DND-41 (cell line): Measurements from ENCODE around the gene ZNF462.

Source experiments
- ATAC-seq: fragments of 200-7000 bp; cut with Tn5 transposase; 3 replicates; pipeline ENCODE4 v1.9.1; 2021; ENCODE audit warnings: low read depth; ENCODE audit not compliant: insufficient read depth
- DNase-seq: peaks from one replicate; pipeline ENCODE4 v3.0.0-alpha.2; 2020
- H2AFZ ChIP-seq: 2 replicates; pipeline ENCODE4 v1.6.0; 2012; ENCODE audit warnings: low read depth, low read length
- H3K27ac ChIP-seq: 2 replicates; pipeline ENCODE4 v1.5.1; 2012; ENCODE audit warnings: low read length, inconsistent platforms
- H3K27me3 ChIP-seq: fragments of 200-600 bp; sonication (generic); 2 replicates; pipeline ENCODE4 v1.6.0; 2012; ENCODE audit warnings: low read length, mild to moderate bottlenecking, inconsistent platforms; ENCODE audit not compliant: insufficient read depth, poor library complexity
- H3K36me3 ChIP-seq: 2 replicates; pipeline ENCODE4 v1.5.1; 2012; ENCODE audit warnings: low read length, inconsistent platforms; ENCODE audit not compliant: insufficient read depth
- H3K4me1 ChIP-seq: 2 replicates; pipeline ENCODE4 v1.5.1; 2012; ENCODE audit warnings: mild to moderate bottlenecking, low read length; ENCODE audit not compliant: insufficient read depth
- H3K4me2 ChIP-seq: 2 replicates; pipeline ENCODE4 v1.6.0; 2012; ENCODE audit warnings: mild to moderate bottlenecking, moderate library complexity, low read length, inconsistent platforms; ENCODE audit not compliant: insufficient read depth
- H3K4me3 ChIP-seq, 2 experiments: fragments of 200-600 bp in 1 of 2; shearing (Covaris generic) in 1 of 2; 2 replicates each; pipeline ENCODE4 v1.5.1; 2012 to 2016; ENCODE audit warnings: inconsistent platforms in 2 of 2, low read length in 2 of 2, mild to moderate bottlenecking in 2 of 2, low read depth in 1 of 2, moderate library complexity in 1 of 2
- H3K79me2 ChIP-seq: 2 replicates; pipeline ENCODE4 v1.6.0; 2012; ENCODE audit warnings: low read length, inconsistent platforms; ENCODE audit not compliant: insufficient read depth
- H3K9ac ChIP-seq: 2 replicates; pipeline ENCODE4 v1.6.0; 2012; ENCODE audit warnings: low read depth, mild to moderate bottlenecking, inconsistent platforms, low read length, moderate library complexity
- H3K9me3 ChIP-seq: 2 replicates; pipeline ENCODE4 v1.5.1; 2012; ENCODE audit warnings: low read length, moderate library complexity, mild to moderate bottlenecking, inconsistent platforms; ENCODE audit not compliant: insufficient read depth, severe bottlenecking
- H4K20me1 ChIP-seq: 2 replicates; pipeline ENCODE4 v1.6.0; 2012; ENCODE audit warnings: low read length; ENCODE audit not compliant: insufficient read depth
- CTCF ChIP-seq: IDR thresholded peaks from 2 replicates; pipeline ENCODE4 v1.5.1; 2012; ENCODE audit warnings: borderline replicate concordance, low read length, moderate library complexity, mild to moderate bottlenecking; ENCODE audit not compliant: poor library complexity, severe bottlenecking; ENCODE audit errors: extremely low read depth
- EZH2 ChIP-seq: IDR thresholded peaks from 3 replicates; pipeline ENCODE4 v1.6.1; 2012; ENCODE audit warnings: borderline replicate concordance, low read depth, mild to moderate bottlenecking, moderate library complexity, low read length, inconsistent platforms; ENCODE audit not compliant: severe bottlenecking

The ZNF462 gene

GRCh38 chr9:106862821-106863720 lies at the start of gene ZNF462:
Gene ZNF462 (plus strand): TSS chr9:106863166. CDS start chr9:106923384, 60,218 bp downstream.
- H3K9ac ChIP-seq = peak within 1 kb of the TSS; percentile 65
- peak; percentile 29 for DNase-seq
- peak within 1 kb of the TSS; percentile 81 for H3K27ac ChIP-seq
- peaks cover 6% of the 10 kb centered on the region for H3K79me2 ChIP-seq
- peak within 1 kb of the TSS; percentile 86 for H2AFZ ChIP-seq
- H4K20me1 ChIP-seq = no peaks in the 10 kb centered on the region
- no peaks in the 10 kb centered on the region for H3K9me3 ChIP-seq
- H3K27me3 ChIP-seq = no peaks in the 10 kb centered on the region
- peak within 1 kb of the TSS; percentile 52 to 63 for H3K4me3 ChIP-seq
- H3K4me1 ChIP-seq = peaks cover 24% of the 10 kb centered on the region
- peak within 1 kb of the TSS; percentile 66 for H3K4me2 ChIP-seq
- H3K36me3 ChIP-seq = no peaks in the 10 kb centered on the region
- TF ChIP-seq CTCF (peak; percentile 25), EZH2 (no peak)
- peak; percentile 63 for ATAC-seq

- Histone ChIP-seq H3K4me3 (no peak overlapping the region), H4K20me1 (no peaks in the 10 kb centered on the region), H3K27ac (no peak overlapping the region), H3K27me3 (no peaks in the 10 kb centered on the region), H3K4me1 (no peaks in the 10 kb centered on the region), H3K79me2 (no peaks in the 10 kb centered on the region), H3K9ac (no peak overlapping the region), H3K9me3 (no peaks in the 10 kb centered on the region), H3K4me2 (no peak overlapping the region), H2AFZ (no peak overlapping the region), H3K36me3 (no peaks in the 10 kb centered on the region)
- no peak for TF ChIP-seq CTCF
- no peak for TF ChIP-seq EZH2
- ATAC-seq (no peak), DNase-seq (no peak)
These were observed 46.4 kb upstream of the ZNF462 start for GRCh38 chr9:106816524-106816923.

- no peaks in the 10 kb centered on the region for H3K79me2 ChIP-seq
- no peak overlapping the region for H3K9ac ChIP-seq
- H3K4me1 ChIP-seq = no peaks in the 10 kb centered on the region
- H3K36me3 ChIP-seq = no peaks in the 10 kb centered on the region
- H3K27ac ChIP-seq = no peak overlapping the region
- H3K4me2 ChIP-seq = no peak overlapping the region
- H3K27me3 ChIP-seq = no peaks in the 10 kb centered on the region
- no peaks in the 10 kb centered on the region for H3K9me3 ChIP-seq
- H2AFZ ChIP-seq = no peak overlapping the region
- H4K20me1 ChIP-seq = no peaks in the 10 kb centered on the region
- ATAC-seq (no peak), DNase-seq (no peak)
- H3K4me3 ChIP-seq = no peak overlapping the region
- TF ChIP-seq EZH2 (no peak), CTCF (no peak)
These were observed 44.9 kb upstream of the ZNF462 start for GRCh38 chr9:106818034-106818433.
